Measurements from ENCODE around the gene GABRB1.

Gene GABRB1

DNA sequence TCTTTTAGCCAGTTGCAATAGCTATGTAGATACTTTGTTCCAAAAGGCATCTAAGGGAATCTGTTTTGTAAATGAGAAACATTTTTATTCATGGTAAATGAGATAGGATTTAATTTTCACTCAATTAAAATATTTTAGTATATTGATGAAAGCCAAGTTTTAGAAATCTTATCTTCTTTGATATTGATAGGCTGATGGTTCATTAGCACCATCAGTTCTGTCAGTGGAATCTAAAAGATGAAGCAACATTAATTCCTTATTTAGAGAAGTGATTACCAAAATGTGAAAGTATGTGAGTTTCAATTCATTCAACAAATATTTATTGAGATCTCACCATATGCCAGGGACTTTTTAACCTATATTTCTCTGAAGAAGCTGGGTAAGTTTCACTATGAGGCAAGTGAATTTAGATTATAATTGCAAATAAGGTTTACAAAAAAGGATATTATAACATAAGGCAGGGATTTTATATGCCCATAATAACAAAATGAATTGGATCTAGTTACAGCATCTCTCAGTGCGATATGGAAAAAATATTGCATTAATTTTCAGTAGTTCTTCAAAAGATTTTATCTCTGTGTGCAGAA lies 79.3 kb downstream of the GABRB1 start:
- in situ Hi-C loops (cut with HindIII; ENCODE audit: low sequenced_read_pairs): no loop called here

DNA sequence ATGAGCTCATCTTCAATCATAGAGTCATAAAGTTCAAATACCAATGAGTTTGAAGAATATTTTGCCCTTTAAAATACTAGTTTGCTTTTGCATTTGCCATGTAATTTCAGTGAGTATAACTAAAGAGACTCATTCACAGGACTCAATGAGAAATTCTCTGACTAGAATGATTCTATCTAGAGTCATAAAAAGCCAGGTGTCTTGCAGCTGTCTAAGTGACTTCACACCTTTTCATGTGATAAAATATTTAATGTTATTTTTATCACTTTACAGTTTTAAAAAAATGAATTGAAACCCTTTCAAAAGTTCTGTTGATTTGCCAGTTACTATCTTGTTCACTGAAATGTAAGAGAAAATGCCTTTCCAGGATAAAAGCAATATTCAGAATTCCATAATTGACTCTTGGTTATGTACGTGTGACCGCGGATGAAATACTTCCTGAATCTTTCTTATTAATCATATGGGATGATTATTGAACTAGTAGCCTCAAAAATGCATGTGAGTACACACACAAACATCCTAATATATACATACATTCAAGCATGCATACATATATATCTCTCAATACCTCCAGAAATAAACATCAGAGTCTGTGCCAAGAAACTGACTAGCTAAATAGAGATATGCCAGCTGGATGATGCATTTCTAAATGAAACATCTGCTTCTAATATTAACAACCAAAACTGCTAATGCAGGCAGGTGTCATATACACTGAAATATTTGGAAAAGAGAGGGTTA lies 87.0 kb downstream of the GABRB1 start:
- in situ Hi-C loops (cut with HindIII; ENCODE audit: low sequenced_read_pairs): no loop called here

GRCh38 chr4:47120783-47121182 lies 89.4 kb downstream of the GABRB1 start:
- in situ Hi-C loops (cut with HindIII; ENCODE audit: low sequenced_read_pairs): no loop called here

DNA sequence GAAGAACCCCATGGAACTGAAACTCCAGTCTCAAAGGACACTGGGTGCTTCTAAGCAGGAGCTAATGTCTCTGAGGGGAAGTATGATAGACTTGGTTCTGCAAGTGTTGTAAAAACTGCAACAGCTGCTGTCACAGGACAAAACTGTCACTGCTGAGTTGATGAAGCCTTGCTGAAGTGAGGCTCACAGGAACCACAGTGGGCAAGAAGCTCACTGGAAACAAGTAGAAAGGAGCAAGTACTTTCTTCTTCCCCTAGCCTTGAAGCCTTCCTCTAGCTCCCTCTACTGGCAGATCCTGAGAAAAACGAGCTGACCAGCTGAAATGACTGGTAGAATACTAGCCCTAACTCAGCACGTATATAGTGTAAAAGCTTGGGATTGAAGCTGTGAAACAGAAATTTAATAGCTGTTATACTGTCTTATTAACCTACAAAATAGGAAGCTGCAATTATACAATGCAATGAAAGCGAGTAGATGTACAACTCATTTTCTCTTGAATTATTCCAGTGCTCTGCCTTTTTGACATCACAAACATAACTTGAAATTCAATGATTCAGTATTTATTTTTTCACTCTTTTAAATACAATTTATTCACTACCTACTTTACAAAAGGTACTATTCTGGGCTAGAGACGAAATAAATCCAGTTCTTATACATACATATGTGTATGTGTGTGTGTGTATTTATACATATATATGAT lies 91.4 kb downstream of the GABRB1 start:
- in situ Hi-C loops (cut with HindIII; ENCODE audit: low sequenced_read_pairs): no loop called here

DNA sequence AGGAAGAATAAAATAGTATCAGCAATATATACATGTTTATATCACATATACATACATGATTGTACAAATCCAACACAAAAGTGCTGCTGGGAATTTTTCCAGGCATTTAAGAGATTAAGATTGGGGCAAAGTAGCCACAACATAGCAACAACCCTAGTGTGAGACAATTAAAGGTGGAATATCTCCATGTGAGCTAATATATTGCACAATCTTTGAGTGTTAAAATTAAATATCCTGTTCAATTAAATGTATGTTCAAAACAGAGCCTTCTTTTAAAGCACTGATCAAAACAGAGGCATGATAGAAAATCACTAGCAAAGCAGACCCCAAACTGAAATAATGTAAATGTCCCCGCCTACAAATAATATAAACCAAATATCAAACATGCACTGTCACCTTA lies 97.6 kb downstream of the GABRB1 start:
- in situ Hi-C loops (cut with HindIII; ENCODE audit: low sequenced_read_pairs): no loop called here

DNA sequence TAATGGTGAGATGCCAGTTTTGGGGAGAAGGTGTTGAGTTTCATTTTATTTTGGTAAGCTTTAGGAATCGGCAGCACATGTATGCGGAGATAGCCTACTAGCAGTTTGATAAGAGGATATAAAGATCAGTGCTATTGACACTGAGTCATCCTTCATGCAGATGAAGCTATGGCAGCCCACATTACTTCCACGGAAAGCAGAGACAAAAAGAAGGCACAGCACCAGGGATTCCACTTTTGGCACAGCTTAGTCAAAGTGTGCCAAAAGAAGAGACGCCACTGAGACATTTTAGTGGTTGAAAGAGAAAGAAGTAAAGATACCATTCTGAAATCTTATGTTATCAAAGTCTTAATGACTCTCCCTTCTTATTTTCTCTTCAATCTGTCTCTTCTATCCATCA lies 103.8 kb downstream of the GABRB1 start:
- in situ Hi-C loops (cut with HindIII; ENCODE audit: low sequenced_read_pairs): no loop called here

DNA sequence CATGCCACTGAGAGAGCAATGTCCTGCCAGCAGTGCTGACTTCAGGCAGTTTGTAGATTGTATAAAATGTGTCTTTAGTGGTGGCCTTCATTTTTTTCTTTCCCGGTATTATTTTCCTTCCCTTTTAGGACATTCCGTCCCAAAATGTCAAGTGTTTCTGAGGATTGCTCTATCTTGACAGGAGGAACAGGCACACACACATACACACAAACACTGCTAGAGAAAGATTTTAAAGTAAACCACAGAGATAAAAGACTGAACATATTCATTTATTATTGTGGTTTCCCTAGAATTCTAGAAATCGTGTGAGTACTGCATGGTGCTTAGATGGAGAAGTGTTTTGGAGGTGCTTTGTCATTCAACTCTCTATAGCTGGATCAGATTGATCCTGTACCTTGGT lies 111.9 kb downstream of the GABRB1 start:
- in situ Hi-C loops (cut with HindIII; ENCODE audit: low sequenced_read_pairs): no loop called here

DNA sequence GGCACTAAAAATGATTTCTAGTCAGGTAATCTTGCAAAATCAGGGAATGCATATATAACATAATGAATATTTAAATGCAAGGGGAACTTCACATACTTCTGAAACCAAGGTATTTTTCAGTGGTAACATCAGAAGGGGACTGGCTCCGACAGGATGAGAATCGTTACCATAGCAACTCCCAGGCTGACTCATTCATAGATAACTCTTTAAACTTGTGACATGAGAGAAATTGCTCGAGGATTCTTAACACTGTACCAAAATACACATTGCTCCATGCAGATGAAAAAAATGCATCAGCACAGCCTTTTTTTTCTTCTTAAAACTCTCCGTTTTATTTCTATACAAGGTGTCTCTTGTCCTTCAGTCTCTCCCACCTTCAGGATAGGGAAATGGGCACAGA lies 114.3 kb downstream of the GABRB1 start:
- in situ Hi-C loops (cut with HindIII; ENCODE audit: low sequenced_read_pairs): no loop called here

DNA sequence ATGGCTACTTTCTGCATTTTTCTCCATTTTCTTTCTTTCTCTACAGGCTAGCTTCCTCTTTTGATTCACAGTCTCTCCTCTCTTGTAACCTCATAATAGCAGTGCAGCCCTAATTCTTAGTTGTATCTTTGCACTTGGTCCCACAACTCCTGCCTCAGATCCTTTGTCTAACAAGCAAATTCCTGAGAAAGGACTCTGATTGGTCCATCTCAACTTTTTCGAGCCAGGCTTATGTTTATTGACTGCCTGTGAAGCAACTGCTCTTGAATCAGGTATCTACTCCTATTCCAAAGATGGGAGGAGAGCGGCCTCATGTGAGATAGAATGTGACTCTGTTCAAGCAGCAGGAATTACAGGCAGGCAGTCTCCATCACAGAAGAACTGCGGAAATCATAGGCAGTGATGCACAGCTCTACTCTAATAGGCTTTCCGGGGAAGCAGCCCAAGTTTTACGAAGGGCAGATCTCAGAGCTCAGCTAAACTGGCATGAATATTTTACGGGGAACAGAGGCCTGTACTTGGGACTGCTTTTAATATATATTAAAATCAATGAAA lies 123.5 kb downstream of the GABRB1 start:
- in situ Hi-C loops (cut with HindIII; ENCODE audit: low sequenced_read_pairs): no loop called here

DNA sequence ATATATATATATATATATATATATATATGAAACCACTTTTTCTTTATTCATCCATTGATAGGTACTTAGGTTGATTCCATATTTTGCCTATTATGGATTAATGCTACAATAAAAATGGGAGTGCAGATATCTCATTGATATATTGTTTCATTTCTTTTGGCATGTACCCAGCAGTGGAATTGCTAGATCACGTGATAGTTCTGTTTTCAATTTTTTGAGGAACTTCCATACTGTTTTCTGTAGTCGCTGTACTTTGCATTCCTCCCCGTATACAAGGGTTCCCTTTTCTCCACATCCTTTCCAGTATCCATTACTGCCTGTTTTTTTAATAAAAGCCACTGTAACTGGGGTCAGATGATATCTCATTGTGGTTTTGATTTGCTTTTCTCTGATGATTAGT lies 124.6 kb downstream of the GABRB1 start:
- in situ Hi-C loops (cut with HindIII; ENCODE audit: low sequenced_read_pairs): no loop called here

GRCh38 chr4:47160095-47160494 lies 128.7 kb downstream of the GABRB1 start:
- in situ Hi-C loops (cut with HindIII; ENCODE audit: low sequenced_read_pairs): no loop called here

DNA sequence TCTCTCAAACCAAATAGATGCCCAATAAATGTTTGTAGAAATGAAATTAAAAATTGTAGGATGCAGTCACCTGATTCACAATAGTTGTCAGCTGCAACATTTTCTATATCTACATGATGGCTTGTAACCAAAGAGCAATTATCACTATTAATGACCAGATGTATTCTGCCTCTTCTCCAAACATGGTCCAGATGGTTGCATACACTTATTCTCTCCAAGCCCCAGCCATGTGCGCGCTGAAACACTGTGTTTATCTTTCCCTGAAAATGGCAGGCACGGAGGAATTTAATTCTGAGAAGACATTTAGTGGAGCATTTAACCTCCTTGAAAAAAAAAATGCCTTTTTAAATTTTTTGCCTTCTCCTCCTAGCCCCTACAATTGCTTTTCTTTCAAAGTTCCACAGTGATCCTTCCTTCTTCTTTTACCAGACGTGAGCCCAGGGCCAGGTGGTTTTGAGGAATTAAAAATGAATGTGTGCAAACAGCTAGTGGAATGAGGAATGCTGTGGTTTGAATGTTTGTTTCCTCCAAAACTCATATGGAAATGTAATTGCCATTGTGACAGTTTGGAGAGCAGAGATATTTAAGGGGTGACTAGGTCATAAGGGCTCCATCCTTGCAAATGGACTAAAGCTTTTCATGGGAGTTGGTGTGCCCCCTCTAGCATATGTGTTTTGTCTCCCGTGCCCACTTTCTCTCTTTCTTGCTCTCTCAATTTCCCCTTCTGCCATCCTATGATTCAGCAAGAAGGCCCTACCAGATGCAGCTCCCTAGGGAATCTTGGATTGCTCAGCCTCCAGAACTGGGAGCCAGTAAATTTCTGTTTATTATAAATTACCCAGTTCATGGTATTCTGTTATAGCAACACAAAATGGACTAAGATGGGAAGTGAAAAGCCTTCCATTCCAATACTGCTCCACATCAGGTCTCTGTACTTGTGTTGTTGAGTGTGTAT lies 136.0 kb downstream of the GABRB1 start:
- in situ Hi-C loops (cut with HindIII; ENCODE audit: low sequenced_read_pairs): no loop called here

DNA sequence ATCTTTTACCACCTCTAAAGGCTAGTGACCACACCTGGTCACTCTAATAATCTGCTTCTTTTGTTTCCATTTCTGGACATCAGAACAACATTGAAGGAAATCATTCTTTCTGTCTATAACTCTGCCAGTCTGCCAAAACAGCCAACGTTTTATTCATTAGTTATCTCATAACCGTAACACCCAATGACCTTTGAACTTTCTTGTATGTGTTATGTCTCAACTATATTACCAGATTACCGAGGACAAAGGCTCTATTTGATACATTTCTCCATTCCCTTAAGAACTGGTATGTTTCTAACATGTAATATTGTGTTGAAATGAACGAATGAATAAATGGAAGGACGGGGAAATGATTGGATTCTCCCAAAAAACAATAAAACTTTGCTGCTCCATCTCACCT lies 152.7 kb downstream of the GABRB1 start:
- in situ Hi-C loops (cut with HindIII; ENCODE audit: low sequenced_read_pairs): no loop called here

GRCh38 chr4:47185761-47186160 lies 154.4 kb downstream of the GABRB1 start:
- in situ Hi-C loops (cut with HindIII; ENCODE audit: low sequenced_read_pairs): no loop called here

DNA sequence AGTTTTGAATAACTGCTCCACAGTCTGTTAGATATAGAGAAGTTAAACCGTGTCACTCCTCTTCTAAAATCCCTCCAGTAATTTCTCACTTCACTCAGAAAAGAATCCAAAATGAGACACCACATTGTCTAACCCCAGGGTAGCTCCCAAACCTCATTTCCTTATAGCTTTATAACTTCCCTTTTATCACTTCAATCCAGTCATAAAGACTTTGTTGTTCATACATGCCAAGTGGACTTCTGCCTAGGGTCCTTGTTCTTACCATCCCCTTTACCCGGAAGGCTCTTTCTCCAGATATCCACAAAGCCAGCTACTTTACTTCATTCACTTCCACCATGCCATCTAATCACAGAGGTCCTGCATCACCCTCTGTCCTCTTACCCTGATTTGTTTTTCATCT lies 156.2 kb downstream of the GABRB1 start:
- in situ Hi-C loops (cut with HindIII; ENCODE audit: low sequenced_read_pairs): no loop called here

- in situ Hi-C loops (cut with HindIII; ENCODE audit: low sequenced_read_pairs): no loop called here
These were observed 161.8 kb downstream of the GABRB1 start for GRCh38 chr4:47193179-47193578.

DNA sequence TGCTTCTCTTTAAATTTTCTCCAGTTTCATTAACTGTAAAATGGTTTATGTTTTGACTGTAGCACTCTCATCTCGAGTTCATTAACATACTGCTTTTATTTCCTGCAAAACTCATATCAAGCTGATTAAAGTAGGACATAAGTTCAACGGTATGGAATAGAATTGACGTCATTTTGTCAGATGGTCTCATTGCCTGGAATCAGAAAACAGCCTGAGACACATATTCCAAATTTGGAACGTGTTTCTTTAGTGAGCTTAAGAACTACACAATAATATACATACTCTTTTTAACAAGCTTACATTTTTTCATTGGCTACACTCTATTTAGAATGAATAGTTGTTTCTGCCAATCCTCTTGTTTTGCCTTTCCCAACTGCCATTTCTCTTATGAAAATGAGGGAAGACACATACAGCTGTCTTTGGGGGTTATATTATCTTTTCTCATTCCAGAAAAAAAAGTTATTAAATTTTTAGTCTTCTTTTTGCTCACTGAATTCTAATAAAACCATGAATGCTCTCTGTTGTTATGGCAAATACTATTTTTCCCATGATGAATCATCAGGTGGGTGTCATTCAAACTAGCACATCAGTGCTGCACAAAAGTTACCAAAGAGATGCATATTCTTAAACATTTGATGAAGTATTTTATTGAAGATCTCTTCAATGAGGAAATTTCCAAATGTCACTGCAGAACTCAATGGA lies 162.8 kb downstream of the GABRB1 start:
- in situ Hi-C loops (cut with HindIII; ENCODE audit: low sequenced_read_pairs): no loop called here

- in situ Hi-C loops (cut with HindIII; ENCODE audit: low sequenced_read_pairs): no loop called here
These were observed 164.3 kb downstream of the GABRB1 start for GRCh38 chr4:47195706-47196105.

DNA sequence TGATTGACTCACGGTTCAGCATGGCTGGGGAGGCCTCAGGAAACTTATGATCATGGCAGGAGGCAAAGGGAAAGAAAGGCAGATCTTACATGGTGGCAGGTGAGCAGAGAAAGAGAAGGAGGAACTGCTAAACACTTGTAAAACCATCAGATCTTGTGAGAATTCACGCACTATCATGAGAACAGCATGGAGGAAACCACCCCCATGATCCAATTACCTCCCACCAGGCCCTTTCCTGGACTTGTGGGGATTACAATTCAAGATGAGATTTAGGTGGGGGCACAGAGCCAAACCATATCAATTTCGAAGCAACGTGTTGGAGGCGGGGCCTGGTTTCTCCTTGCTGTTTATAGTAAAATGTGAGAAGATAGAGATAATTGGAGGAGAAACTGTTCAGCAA lies 167.4 kb downstream of the GABRB1 start:
- in situ Hi-C loops (cut with HindIII; ENCODE audit: low sequenced_read_pairs): no loop called here

DNA sequence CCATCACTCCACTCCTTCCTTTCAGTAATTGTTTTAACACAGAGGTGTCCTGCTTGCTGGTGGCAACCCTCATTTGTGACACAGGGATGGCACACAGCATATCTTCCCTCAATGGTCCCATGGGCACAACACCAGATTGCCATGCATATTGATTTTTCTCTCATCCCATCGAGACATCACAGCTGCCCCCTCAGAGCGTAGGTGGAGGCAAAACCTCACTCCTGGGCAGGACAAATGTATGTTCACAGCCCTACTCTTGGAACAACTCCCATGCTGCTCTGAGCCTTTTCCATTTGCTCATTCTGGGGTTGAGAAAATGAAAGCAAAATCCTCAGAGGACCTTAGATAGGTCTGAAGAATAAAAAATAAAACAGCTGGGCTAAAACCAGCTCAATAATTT lies 172.2 kb downstream of the GABRB1 start:
- in situ Hi-C loops (cut with HindIII; ENCODE audit: low sequenced_read_pairs): no loop called here

Data from DLD1 (cell line).